NT2/D1 (cell line): ENCODE results near the gene SSUH2.

Experiments
- DNase-seq: peaks from one replicate; pipeline ENCODE4 v3.0.0-alpha.2; 2011; ENCODE audit warnings: low read depth, low spot score
- H3K27me3 ChIP-seq: 2 replicates; pipeline ENCODE4 v1.6.0; 2011; ENCODE audit warnings: mild to moderate bottlenecking; ENCODE audit not compliant: insufficient read length, insufficient read depth
- H3K36me3 ChIP-seq: 2 replicates; pipeline ENCODE4 v1.6.1; 2011; ENCODE audit warnings: mild to moderate bottlenecking, low read length, mixed read lengths; ENCODE audit not compliant: insufficient read depth, insufficient read length
- H3K4me1 ChIP-seq: 2 replicates; pipeline ENCODE4 v1.5.1; 2011; ENCODE audit not compliant: insufficient read depth, insufficient read length
- H3K4me3 ChIP-seq: 2 replicates; pipeline ENCODE4 v1.5.1; 2011; ENCODE audit warnings: low read depth; ENCODE audit not compliant: insufficient read length
- H3K9ac ChIP-seq: 2 replicates; pipeline ENCODE4 v1.6.0; 2011; ENCODE audit warnings: low read depth; ENCODE audit not compliant: insufficient read length
- H3K9me3 ChIP-seq: 2 replicates; pipeline ENCODE4 v1.5.1; 2011; ENCODE audit warnings: mild to moderate bottlenecking, low read length; ENCODE audit not compliant: insufficient read depth
- SUZ12 ChIP-seq: IDR thresholded peaks from 2 replicates; pipeline ENCODE4 v1.6.1; 2011; ENCODE audit not compliant: insufficient read length, insufficient read depth; ENCODE audit errors: extremely low read depth
- YY1 ChIP-seq: IDR thresholded peaks from 2 replicates; pipeline ENCODE4 v1.6.1; 2011; ENCODE audit not compliant: insufficient read length, insufficient read depth
- ZNF274 ChIP-seq: IDR thresholded peaks from 2 replicates; pipeline ENCODE4 v1.6.1; 2011; ENCODE audit warnings: mild to moderate bottlenecking, low read depth, low read length

SSUH2 gene

DNA sequence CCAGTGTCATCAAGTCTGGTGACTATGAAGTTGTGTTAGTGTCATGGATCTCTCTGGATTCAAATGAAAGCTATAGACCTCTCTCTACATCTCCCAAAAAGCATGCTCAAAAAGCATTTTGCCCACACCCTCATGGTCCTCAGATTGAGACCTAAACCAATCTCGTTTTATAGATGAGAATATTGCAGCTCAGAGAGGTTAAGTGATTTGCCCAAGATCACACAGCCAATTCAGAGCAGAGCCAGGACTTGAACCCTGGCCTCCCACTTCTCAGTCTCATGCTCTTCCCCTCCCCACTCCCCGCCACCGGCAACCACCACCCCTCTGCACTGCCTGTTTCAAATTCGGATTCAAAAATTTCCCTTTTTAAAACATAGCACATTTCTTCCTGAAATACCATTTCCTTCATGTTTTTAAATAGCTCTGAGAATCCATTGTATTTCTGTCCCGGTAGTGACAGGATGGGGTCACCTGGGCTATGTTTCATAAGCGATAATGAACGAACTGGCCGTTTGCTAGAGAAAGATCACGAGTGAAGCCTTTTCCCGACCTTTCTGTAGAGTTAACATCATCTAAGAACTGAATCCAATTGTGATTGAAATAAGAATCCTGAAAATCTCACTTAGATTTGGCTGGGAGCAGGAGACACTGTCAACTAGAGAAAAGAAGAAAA is 769 bp downstream of the SSUH2 start:
- no peak overlapping the region for H3K9ac ChIP-seq

DNA sequence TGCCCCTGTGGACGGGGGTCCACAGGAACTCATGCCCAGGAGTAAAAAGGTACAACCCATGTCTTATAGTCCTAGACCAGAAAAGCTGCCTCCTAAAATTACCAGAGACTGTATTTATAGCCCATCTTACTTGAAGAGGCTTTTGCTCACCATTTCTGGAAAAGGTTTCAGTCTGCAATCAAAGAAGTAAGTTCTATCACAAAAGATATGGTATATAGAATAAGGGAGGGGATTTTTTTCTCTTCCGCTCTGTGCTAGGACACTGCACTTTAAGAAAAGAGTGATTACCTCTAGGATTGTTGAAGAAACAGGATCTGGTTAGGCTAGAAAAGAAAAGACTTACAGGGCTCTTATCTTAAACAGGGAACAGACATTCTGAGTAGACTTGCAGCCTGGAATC is 2.6 kb downstream of the SSUH2 start:
- H3K36me3 ChIP-seq = no peaks in the 10 kb centered on the region
- H3K9me3 ChIP-seq = no peaks in the 10 kb centered on the region
- no peak overlapping the region for H3K9ac ChIP-seq
- DNase-seq = no peak
- no peaks in the 10 kb centered on the region for H3K4me1 ChIP-seq
- TF ChIP-seq SUZ12 (no peak), YY1 (no peak), ZNF274 (no peak)
- peaks cover 7% of the 10 kb centered on the region for H3K27me3 ChIP-seq
- no peak overlapping the region for H3K4me3 ChIP-seq

More for the DNA sequence above, 769 bp downstream of the SSUH2 start:
- no peaks in the 10 kb centered on the region for H3K9me3 ChIP-seq
- H3K4me1 ChIP-seq = no peaks in the 10 kb centered on the region
- no peaks in the 10 kb centered on the region for H3K36me3 ChIP-seq
- H3K4me3 ChIP-seq = no peak overlapping the region
- TF ChIP-seq YY1 (no peak), SUZ12 (no peak), ZNF274 (no peak)
- no peak for DNase-seq
- H3K27me3 ChIP-seq = peaks cover 9% of the 10 kb centered on the region

DNA sequence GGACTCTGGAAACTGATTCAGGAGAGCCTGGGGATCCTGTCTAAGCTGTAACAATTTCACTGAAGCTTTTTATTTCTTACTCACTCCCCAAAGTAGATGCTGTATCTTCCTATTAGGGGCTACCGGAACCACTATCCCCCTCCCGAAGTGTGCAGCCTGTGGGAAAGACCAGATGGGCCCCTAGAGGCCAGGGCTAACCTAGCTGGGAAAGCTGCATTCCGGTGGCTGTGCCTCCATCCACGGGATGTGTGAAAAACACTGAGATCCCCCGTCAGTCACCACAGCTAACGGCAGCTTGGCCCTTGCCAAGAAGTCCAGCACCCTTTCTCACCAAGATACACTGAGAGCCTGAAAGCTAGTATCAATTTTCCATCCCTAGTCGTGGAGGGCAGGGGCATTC is 3.1 kb downstream of the SSUH2 start:
- Histone ChIP-seq H3K9ac (no peak overlapping the region), H3K36me3 (no peaks in the 10 kb centered on the region), H3K4me3 (no peak overlapping the region), H3K27me3 (peaks cover 7% of the 10 kb centered on the region), H3K9me3 (peaks cover 4% of the 10 kb centered on the region; the same call in 1 of the 2 replicates), H3K4me1 (no peaks in the 10 kb centered on the region)
- DNase-seq = no peak
- TF ChIP-seq YY1 (no peak), ZNF274 (no peak), SUZ12 (no peak)

DNA sequence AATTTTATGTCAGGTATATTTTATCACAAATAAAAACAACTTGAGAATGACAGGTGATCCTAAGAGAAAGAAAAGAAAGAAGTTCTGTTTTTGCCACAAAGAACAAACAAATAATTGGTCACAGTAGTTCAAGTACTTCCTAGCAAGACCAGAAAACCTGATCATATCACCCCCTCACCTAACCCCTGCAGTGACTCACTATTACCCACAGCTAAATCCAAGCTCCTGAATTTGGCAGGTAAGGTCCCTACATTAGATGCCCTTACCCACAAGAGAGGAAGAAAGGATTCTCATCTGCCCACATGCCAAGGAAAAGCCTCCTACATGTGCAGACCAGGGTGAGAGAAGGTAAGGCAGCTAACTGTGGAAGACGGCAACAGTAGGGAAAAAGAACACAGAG is 4.4 kb downstream of the SSUH2 start:
- Histone ChIP-seq H3K27me3 (peaks cover 2% of the 10 kb centered on the region), H3K4me3 (no peak overlapping the region), H3K4me1 (no peaks in the 10 kb centered on the region), H3K36me3 (no peaks in the 10 kb centered on the region), H3K9ac (no peak overlapping the region), H3K9me3 (peaks cover 10% of the 10 kb centered on the region; the same call in 1 of the 2 replicates)
- DNase-seq = no peak
- TF ChIP-seq YY1 = no peak
- TF ChIP-seq ZNF274 = no peak
- TF ChIP-seq SUZ12 = no peak

DNA sequence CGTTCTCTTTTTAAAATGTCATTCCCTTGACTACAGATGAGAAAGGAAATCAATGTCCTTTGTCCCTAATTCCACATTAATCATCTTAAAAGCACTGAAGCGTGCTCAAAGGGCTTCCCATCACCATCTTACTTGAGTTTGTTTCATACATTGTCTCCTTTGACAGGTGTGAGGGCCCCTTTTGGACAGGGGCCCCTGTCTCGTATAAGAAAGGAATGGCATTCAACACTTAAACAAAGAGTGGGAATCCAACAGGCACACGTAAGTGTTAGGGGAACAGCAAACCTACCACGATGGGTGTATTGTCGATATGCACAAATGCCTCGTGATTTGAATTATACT is 5.0 kb downstream of the SSUH2 start:
- Histone ChIP-seq H3K4me3 (no peak overlapping the region), H3K27me3 (no peaks in the 10 kb centered on the region), H3K9ac (no peak overlapping the region), H3K36me3 (no peaks in the 10 kb centered on the region), H3K9me3 (peaks cover 10% of the 10 kb centered on the region; the same call in 1 of the 2 replicates), H3K4me1 (no peaks in the 10 kb centered on the region)
- no peak for DNase-seq
- TF ChIP-seq YY1 (no peak), ZNF274 (no peak), SUZ12 (no peak)

DNA sequence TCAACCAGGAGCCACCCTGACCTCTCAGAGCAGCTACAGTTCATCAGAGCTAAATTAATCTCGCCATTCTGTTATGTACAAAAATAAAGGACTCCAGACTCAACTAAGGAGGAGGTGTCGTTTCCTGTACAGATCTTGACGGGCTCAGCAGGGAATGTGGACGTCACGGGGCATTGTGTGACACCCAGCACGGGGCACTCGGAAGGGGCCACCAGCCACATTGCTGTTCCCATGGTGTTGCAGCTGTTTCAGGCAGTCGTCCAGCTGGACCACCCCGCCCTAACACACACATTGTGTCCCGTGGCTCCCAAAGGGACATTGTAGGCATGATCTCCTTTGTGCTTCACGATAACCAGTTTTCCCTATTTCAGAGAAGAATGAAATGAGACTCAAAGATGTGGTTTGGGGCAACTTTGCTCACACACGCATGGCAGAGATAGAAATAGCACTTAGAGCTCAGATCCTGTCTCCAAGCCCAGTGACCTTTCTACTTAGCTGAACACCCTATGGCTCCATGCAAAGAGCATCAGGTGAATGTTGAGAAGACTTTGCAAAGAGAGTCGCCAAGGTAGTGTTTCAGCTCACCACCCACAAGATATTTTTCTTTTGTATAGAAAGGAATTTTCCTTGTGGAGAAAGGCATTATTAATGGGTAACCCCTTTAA is 5.5 kb downstream of the SSUH2 start:
- Histone ChIP-seq H3K9me3 (peaks cover 10% of the 10 kb centered on the region; the same call in 1 of the 2 replicates), H3K36me3 (no peaks in the 10 kb centered on the region), H3K4me1 (no peaks in the 10 kb centered on the region), H3K4me3 (no peak overlapping the region), H3K27me3 (no peaks in the 10 kb centered on the region), H3K9ac (no peak overlapping the region)
- TF ChIP-seq YY1 = no peak
- TF ChIP-seq SUZ12 = no peak
- TF ChIP-seq ZNF274 = no peak
- no peak for DNase-seq

DNA sequence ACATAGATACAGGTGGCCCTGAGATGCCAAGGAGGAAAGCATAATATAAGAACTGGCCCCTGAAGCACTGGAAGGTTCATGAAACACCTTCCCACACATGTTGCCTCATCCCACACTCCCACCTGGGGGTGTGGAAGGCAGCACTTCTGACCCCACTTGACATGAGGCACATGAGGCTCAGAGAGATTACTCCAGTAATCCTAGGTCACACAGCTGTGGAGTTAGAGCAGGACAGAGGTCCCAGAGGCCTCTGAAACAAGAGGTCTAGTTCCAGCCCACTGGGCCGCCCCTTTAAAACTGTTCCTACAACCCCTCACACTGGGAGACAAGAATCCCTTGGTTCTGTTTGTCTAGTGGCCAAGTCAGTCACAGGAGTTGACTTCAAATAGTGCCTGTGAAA is 7.2 kb downstream of the SSUH2 start:
- Histone ChIP-seq H3K36me3 (no peaks in the 10 kb centered on the region), H3K9ac (no peak overlapping the region), H3K9me3 (peaks cover 10% of the 10 kb centered on the region; the same call in 1 of the 2 replicates), H3K27me3 (no peaks in the 10 kb centered on the region), H3K4me1 (no peaks in the 10 kb centered on the region), H3K4me3 (no peak overlapping the region)
- TF ChIP-seq SUZ12 (no peak), ZNF274 (no peak), YY1 (no peak)
- DNase-seq = no peak
